22Rv1 (cell line): Measurements from ENCODE around the gene ENO1.

Source experiments
- CTCF ChIP-seq: fragments of 450-650 bp; IDR thresholded peaks from 2 replicates; pipeline ENCODE4 v1.5.1; 2017; ENCODE audit warnings: mild to moderate bottlenecking
- ZFX ChIP-seq: fragments of 450-650 bp; IDR thresholded peaks from 2 replicates; pipeline ENCODE4 v1.6.1; 2017; ENCODE audit warnings: antibody characterized with exemption, borderline replicate concordance

GRCh38 chr1:8858888-8859706 lies 19.4 kb downstream of the ENO1 start:
- TF ChIP-seq CTCF (peak; percentile 84), ZFX (no peak)
